Measurements from ENCODE around the gene MARCHF10.

GRCh38 chr17:62671553-62671952 is 136.6 kb downstream of the MARCHF10 start:
- TF ChIP-seq POLR2A (conservative IDR thresholded peaks at IDR 0.05) (no peak), MEF2D (tag; conservative IDR thresholded peaks at IDR 0.05; ENCODE audit: low read depth) (no peak), BDP1 (IDR thresholded peaks at IDR 0.05; ENCODE audit: insufficient read depth, insufficient read length) (no peak), MTA1 (IDR thresholded peaks at IDR 0.05; ENCODE audit: borderline replicate concordance) (no peak), CTCF (IDR thresholded peaks at IDR 0.05 in 2 of 3, conservative IDR thresholded peaks at IDR 0.05 in 1 of 3; ENCODE audit: insufficient read depth in 2 of 3, low read depth in 1 of 3, low read length in 3 of 3) (peak in 2 of 3 experiments; percentile 39 to 46; a peak in 3 of 6 replicates), ZC3H8 (IDR thresholded peaks at IDR 0.05) (no peak), NR2C2 (CRISPR knock-in tag; IDR thresholded peaks at IDR 0.05) (no peak), NR2C2 (tag; IDR thresholded peaks at IDR 0.05) (no peak), EGR1 (conservative IDR thresholded peaks at IDR 0.05) (peak; percentile 68), TAL1 (IDR thresholded peaks at IDR 0.05) (no peak), ATF7 (IDR thresholded peaks at IDR 0.05) (no peak), SMC3 (conservative IDR thresholded peaks at IDR 0.05; ENCODE audit: insufficient read depth, low read depth, low read length) (no peak), ZNF140 (CRISPR knock-in tag; IDR thresholded peaks at IDR 0.05) (no peak), TEAD4 (IDR thresholded peaks at IDR 0.05; ENCODE audit: low read length) (no peak), TEAD4 (CRISPR knock-in tag; IDR thresholded peaks at IDR 0.05; ENCODE audit: borderline replicate concordance) (no peak)
- TF ChIP-seq, protein P1, sequence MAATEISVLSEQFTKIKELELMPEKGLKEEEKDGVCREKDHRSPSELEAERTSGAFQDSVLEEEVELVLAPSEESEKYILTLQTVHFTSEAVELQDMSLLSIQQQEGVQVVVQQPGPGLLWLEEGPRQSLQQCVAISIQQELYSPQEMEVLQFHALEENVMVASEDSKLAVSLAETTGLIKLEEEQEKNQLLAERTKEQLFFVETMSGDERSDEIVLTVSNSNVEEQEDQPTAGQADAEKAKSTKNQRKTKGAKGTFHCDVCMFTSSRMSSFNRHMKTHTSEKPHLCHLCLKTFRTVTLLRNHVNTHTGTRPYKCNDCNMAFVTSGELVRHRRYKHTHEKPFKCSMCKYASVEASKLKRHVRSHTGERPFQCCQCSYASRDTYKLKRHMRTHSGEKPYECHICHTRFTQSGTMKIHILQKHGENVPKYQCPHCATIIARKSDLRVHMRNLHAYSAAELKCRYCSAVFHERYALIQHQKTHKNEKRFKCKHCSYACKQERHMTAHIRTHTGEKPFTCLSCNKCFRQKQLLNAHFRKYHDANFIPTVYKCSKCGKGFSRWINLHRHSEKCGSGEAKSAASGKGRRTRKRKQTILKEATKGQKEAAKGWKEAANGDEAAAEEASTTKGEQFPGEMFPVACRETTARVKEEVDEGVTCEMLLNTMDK (IDR thresholded peaks at IDR 0.05; ENCODE audit: borderline replicate concordance, insufficient read depth, low read depth, low read length, poor library complexity, severe bottlenecking), result no peak

Measured in K562 (cell line).